Measurements from ENCODE around the gene C14orf132. TPM values are rescaled to one million over a fixed set of nuclear protein-coding genes. Genes with fewer than 3 reads are reported as not detected.

The C14orf132 gene
- total and polyA plus RNA-seq, 4 experiments from 2014 or later = 1.2 to 20.6 (median 9.7) TPM

GRCh38 chr14:96134508-96134907 lies 95.3 kb downstream of the C14orf132 start:
- CTCF ChIA-PET (ENCODE audit: partially characterized antibody) = no interaction called here
- no peak overlapping the region for H3K27ac ChIP-seq (ENCODE audit: low read depth, low read length)
- POLR2A ChIA-PET (ENCODE audit: partially characterized antibody) = no interaction called here
- no peaks in the 10 kb centered on the region for H3K9me3 ChIP-seq (ENCODE audit: control insufficient read depth in 1 of 2, low read length in 2 of 2)
- DNase-seq = no peak
- no peaks in the 10 kb centered on the region for H3K36me3 ChIP-seq (ENCODE audit: insufficient read depth, low read length)
- H3K27me3 ChIP-seq (ENCODE audit: insufficient read depth, low read length) = no peaks in the 10 kb centered on the region
- H3K4me3 Mint-ChIP-seq = no peak overlapping the region
- H3K4me3 ChIP-seq (ENCODE audit: low read length in 2 of 2) = no peak overlapping the region
- peaks cover 0 to 2% of the 10 kb centered on the region in 2 donors for H3K36me3 Mint-ChIP-seq
- no peak overlapping the region for H3K27ac Mint-ChIP-seq
- intact Hi-C loops (cut with micrococcal nuclease) = no loop called here
- no peaks in the 10 kb centered on the region for H3K4me1 ChIP-seq (ENCODE audit: insufficient read depth, low read length)
- H3K27me3 Mint-ChIP-seq = peaks cover 12 to 14% of the 10 kb centered on the region in 2 donors
- peaks cover 0 to 16% (median 8%) of the 10 kb centered on the region in 8 donors for H3K9me3 Mint-ChIP-seq
- H3K4me1 Mint-ChIP-seq = peaks cover 0 to 2% (median 0%) of the 10 kb centered on the region in 4 donors

- H3K36me3 ChIP-seq (ENCODE audit: insufficient read depth, low read length) = no peaks in the 10 kb centered on the region
- Mint-ChIP-seq H3K4me3 (no peak overlapping the region), H3K36me3 (peaks cover 0 to 2% of the 10 kb centered on the region in 2 donors), H3K4me1 (no peaks in the 10 kb centered on the region), H3K27ac (no peak overlapping the region), H3K9me3 (peaks cover 0 to 16% (median 8%) of the 10 kb centered on the region in 8 donors), H3K27me3 (peaks cover 12 to 14% of the 10 kb centered on the region in 2 donors)
- DNase-seq = no peak
- ChIA-PET POLR2A (ENCODE audit: partially characterized antibody) (no interaction called here), CTCF (ENCODE audit: partially characterized antibody) (no interaction called here)
- H3K27me3 ChIP-seq (ENCODE audit: insufficient read depth, low read length) = no peaks in the 10 kb centered on the region
- no peak overlapping the region for H3K4me3 ChIP-seq (ENCODE audit: low read length in 2 of 2)
- intact Hi-C loops (cut with micrococcal nuclease) = no loop called here
- H3K27ac ChIP-seq (ENCODE audit: low read depth, low read length) = no peak overlapping the region
- H3K9me3 ChIP-seq (ENCODE audit: control insufficient read depth in 1 of 2, low read length in 2 of 2) = no peaks in the 10 kb centered on the region
- H3K4me1 ChIP-seq (ENCODE audit: insufficient read depth, low read length) = no peaks in the 10 kb centered on the region
These were observed 96.1 kb downstream of the C14orf132 start for GRCh38 chr14:96135285-96135684.

- Mint-ChIP-seq H3K9me3 (peaks cover 0 to 16% (median 8%) of the 10 kb centered on the region in 8 donors), H3K4me1 (no peaks in the 10 kb centered on the region), H3K27me3 (peaks cover 12 to 14% of the 10 kb centered on the region in 2 donors), H3K27ac (no peak overlapping the region), H3K4me3 (no peak overlapping the region), H3K36me3 (peaks cover 0 to 2% of the 10 kb centered on the region in 2 donors)
- Histone ChIP-seq H3K36me3 (ENCODE audit: insufficient read depth, low read length) (no peaks in the 10 kb centered on the region), H3K4me3 (ENCODE audit: low read length in 2 of 2) (no peak overlapping the region), H3K27ac (ENCODE audit: low read depth, low read length) (no peak overlapping the region), H3K4me1 (ENCODE audit: insufficient read depth, low read length) (no peaks in the 10 kb centered on the region), H3K9me3 (ENCODE audit: control insufficient read depth in 1 of 2, low read length in 2 of 2) (no peaks in the 10 kb centered on the region), H3K27me3 (ENCODE audit: insufficient read depth, low read length) (no peaks in the 10 kb centered on the region)
- ChIA-PET CTCF (ENCODE audit: partially characterized antibody) (interaction anchor here (1.2 kb wide), 1 partner anchor 138 kb away, joined by 3 read pairs; no protein-coding TSS in a partner anchor), POLR2A (ENCODE audit: partially characterized antibody) (interaction anchor here (1.7 kb wide), 1 partner anchor 10 kb away, joined by 5 read pairs; no protein-coding TSS in a partner anchor)
- DNase-seq = no peak
- intact Hi-C loops (cut with micrococcal nuclease) = no loop called here
These were observed 97.3 kb downstream of the C14orf132 start for GRCh38 chr14:96136371-96137005.

- CTCF ChIA-PET (ENCODE audit: partially characterized antibody) = no interaction called here
These were observed 99.1 kb downstream of the C14orf132 start for GRCh38 chr14:96138241-96138640.

GRCh38 chr14:96139169-96139568 lies 100.0 kb downstream of the C14orf132 start:
- Mint-ChIP-seq H3K9me3 (peaks cover 0 to 19% (median 12%) of the 10 kb centered on the region in 8 donors), H3K27ac (no peak overlapping the region), H3K27me3 (peaks cover 8 to 11% of the 10 kb centered on the region in 2 donors), H3K4me3 (no peak overlapping the region), H3K36me3 (peaks cover 0 to 2% of the 10 kb centered on the region in 2 donors), H3K4me1 (peaks cover 0 to 2% (median 0%) of the 10 kb centered on the region in 4 donors)
- no peak overlapping the region for H3K27ac ChIP-seq (ENCODE audit: low read depth, low read length)
- H3K36me3 ChIP-seq (ENCODE audit: insufficient read depth, low read length) = no peaks in the 10 kb centered on the region
- H3K4me3 ChIP-seq (ENCODE audit: low read length in 2 of 2) = no peak overlapping the region
- ChIA-PET POLR2A (ENCODE audit: partially characterized antibody) (no interaction called here), CTCF (ENCODE audit: partially characterized antibody) (no interaction called here)
- intact Hi-C loops (cut with micrococcal nuclease) = no loop called here
- no peaks in the 10 kb centered on the region for H3K9me3 ChIP-seq (ENCODE audit: control insufficient read depth in 1 of 2, low read length in 2 of 2)
- no peaks in the 10 kb centered on the region for H3K27me3 ChIP-seq (ENCODE audit: insufficient read depth, low read length)
- no peak for DNase-seq
- no peaks in the 10 kb centered on the region for H3K4me1 ChIP-seq (ENCODE audit: insufficient read depth, low read length)

More at GRCh38 chr14:96138241-96138640, 99.1 kb downstream of the C14orf132 start:
- no peak for DNase-seq
- Mint-ChIP-seq H3K27me3 (peaks cover 5 to 12% of the 10 kb centered on the region in 2 donors), H3K36me3 (peaks cover 0 to 2% of the 10 kb centered on the region in 2 donors), H3K4me3 (no peak overlapping the region), H3K27ac (no peak overlapping the region), H3K4me1 (peaks cover 0 to 2% (median 0%) of the 10 kb centered on the region in 4 donors), H3K9me3 (peaks cover 0 to 16% (median 8%) of the 10 kb centered on the region in 8 donors)
- Histone ChIP-seq H3K4me1 (ENCODE audit: insufficient read depth, low read length) (no peaks in the 10 kb centered on the region), H3K9me3 (ENCODE audit: control insufficient read depth in 1 of 2, low read length in 2 of 2) (no peaks in the 10 kb centered on the region), H3K4me3 (ENCODE audit: low read length in 2 of 2) (no peak overlapping the region), H3K36me3 (ENCODE audit: insufficient read depth, low read length) (no peaks in the 10 kb centered on the region), H3K27ac (ENCODE audit: low read depth, low read length) (no peak overlapping the region), H3K27me3 (ENCODE audit: insufficient read depth, low read length) (no peaks in the 10 kb centered on the region)
- intact Hi-C loops (cut with micrococcal nuclease) = no loop called here
- POLR2A ChIA-PET (ENCODE audit: partially characterized antibody) = interaction anchor here (1.7 kb wide), 1 partner anchor 12 kb away, joined by 5 read pairs; no protein-coding TSS in a partner anchor

GRCh38 chr14:96139879-96140278 lies 100.7 kb downstream of the C14orf132 start:
- intact Hi-C loops (cut with micrococcal nuclease) = no loop called here

GRCh38 chr14:96140952-96141351 lies 101.8 kb downstream of the C14orf132 start:
- no peak overlapping the region for H3K4me3 Mint-ChIP-seq
- H3K27ac ChIP-seq (ENCODE audit: low read depth, low read length) = no peak overlapping the region
- H3K4me3 ChIP-seq (ENCODE audit: low read length in 2 of 2) = no peak overlapping the region
- H3K9me3 Mint-ChIP-seq = peaks cover 0 to 19% (median 13%) of the 10 kb centered on the region in 8 donors
- no peak for DNase-seq
- CTCF ChIA-PET (ENCODE audit: partially characterized antibody) = interaction anchor here (1.1 kb wide), 1 partner anchor 13 kb away, joined by 3 read pairs; no protein-coding TSS in a partner anchor
- H3K27me3 Mint-ChIP-seq = peaks cover 9% of the 10 kb centered on the region in 2 donors
- intact Hi-C loops (cut with micrococcal nuclease) = no loop called here
- peaks cover 0 to 2% of the 10 kb centered on the region in 2 donors for H3K36me3 Mint-ChIP-seq
- H3K4me1 Mint-ChIP-seq = peaks cover 0 to 2% (median 0%) of the 10 kb centered on the region in 4 donors
- no peaks in the 10 kb centered on the region for H3K36me3 ChIP-seq (ENCODE audit: insufficient read depth, low read length)
- H3K27ac Mint-ChIP-seq = no peak overlapping the region
- H3K27me3 ChIP-seq (ENCODE audit: insufficient read depth, low read length) = no peaks in the 10 kb centered on the region
- POLR2A ChIA-PET (ENCODE audit: partially characterized antibody) = no interaction called here
- no peaks in the 10 kb centered on the region for H3K9me3 ChIP-seq (ENCODE audit: control insufficient read depth in 1 of 2, low read length in 2 of 2)
- no peaks in the 10 kb centered on the region for H3K4me1 ChIP-seq (ENCODE audit: insufficient read depth, low read length)

More at GRCh38 chr14:96139879-96140278, 100.7 kb downstream of the C14orf132 start:
- no peak overlapping the region for H3K27ac ChIP-seq (ENCODE audit: low read depth, low read length)
- peaks cover 9% of the 10 kb centered on the region in 2 donors for H3K27me3 Mint-ChIP-seq
- H3K9me3 Mint-ChIP-seq = peaks cover 0 to 19% (median 13%) of the 10 kb centered on the region in 8 donors
- no peaks in the 10 kb centered on the region for H3K27me3 ChIP-seq (ENCODE audit: insufficient read depth, low read length)
- CTCF ChIA-PET (ENCODE audit: partially characterized antibody) = interaction anchor here (1.1 kb wide), 1 partner anchor 11 kb away, joined by 3 read pairs; no protein-coding TSS in a partner anchor
- no peak overlapping the region for H3K4me3 ChIP-seq (ENCODE audit: low read length in 2 of 2)
- peaks cover 0 to 2% (median 0%) of the 10 kb centered on the region in 4 donors for H3K4me1 Mint-ChIP-seq
- H3K9me3 ChIP-seq (ENCODE audit: control insufficient read depth in 1 of 2, low read length in 2 of 2) = no peaks in the 10 kb centered on the region
- no peak for DNase-seq
- H3K36me3 ChIP-seq (ENCODE audit: insufficient read depth, low read length) = no peaks in the 10 kb centered on the region
- no peak overlapping the region for H3K4me3 Mint-ChIP-seq
- no peaks in the 10 kb centered on the region for H3K4me1 ChIP-seq (ENCODE audit: insufficient read depth, low read length)
- H3K36me3 Mint-ChIP-seq = peaks cover 0 to 2% of the 10 kb centered on the region in 2 donors
- H3K27ac Mint-ChIP-seq = no peak overlapping the region
- POLR2A ChIA-PET (ENCODE audit: partially characterized antibody) = no interaction called here

All from CD4-positive, alpha-beta memory T cell (primary cell).